DMS 273 treated with DMSO at 0.1 percent for 48 hours (cell line): ENCODE results near the gene ADGRV1.
A peak's percentile ranks its signal among the peaks of the same experiment; 100 is the strongest.
"Not testable (repeated sequence)": the region's sequence is repeated elsewhere in the genome, so short reads cannot be mapped to it uniquely, and the experiment has no call there.

Source experiments
- DNase-seq: peaks from one replicate; lab custom pipeline; 2025; lab: John Stamatoyannopoulos, UW

The ADGRV1 gene

GRCh38 chr5:90810211-90810610 lies 251.6 kb downstream of the ADGRV1 start:
- DNase-seq = no peak

DNA sequence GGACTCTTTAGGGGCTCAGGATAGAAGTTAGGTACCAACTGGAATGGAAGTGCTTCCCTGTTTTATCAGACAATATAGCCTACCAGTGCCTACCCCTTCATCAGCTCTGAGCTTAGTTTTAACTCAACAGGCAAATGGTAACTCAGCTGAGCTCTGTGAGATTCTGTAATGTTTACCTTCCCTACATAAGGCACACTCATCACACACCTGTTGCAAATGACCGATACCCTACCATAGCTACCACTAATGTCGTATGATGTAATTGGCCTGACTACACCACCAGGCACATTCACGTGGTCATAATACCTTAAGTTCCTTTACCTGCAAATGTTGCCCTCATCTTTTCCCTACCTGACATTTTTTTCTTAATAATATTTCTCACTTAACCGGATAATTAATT lies 254.8 kb downstream of the ADGRV1 start:
- DNase-seq = no peak

DNA sequence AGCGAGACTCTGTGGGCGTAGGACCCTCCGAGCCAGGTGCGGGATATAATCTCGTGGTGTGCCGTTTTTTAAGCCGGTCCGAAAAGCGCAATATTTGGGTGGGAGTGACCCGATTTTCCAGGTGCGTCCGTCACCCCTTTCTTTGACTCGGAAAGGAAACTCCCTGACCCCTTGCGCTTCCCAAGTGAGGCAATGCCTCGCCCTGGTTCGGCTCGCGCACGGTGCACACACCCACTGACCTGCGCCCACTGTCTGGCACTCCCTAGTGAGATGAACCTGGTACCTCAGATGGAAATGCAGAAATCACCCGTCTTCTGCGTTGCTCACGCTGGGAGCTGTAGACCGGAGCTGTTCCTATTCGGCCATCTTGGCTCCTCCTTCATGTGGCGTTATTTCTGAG lies 263.5 kb downstream of the ADGRV1 start:
- DNase-seq = not testable (repeated sequence)

DNA sequence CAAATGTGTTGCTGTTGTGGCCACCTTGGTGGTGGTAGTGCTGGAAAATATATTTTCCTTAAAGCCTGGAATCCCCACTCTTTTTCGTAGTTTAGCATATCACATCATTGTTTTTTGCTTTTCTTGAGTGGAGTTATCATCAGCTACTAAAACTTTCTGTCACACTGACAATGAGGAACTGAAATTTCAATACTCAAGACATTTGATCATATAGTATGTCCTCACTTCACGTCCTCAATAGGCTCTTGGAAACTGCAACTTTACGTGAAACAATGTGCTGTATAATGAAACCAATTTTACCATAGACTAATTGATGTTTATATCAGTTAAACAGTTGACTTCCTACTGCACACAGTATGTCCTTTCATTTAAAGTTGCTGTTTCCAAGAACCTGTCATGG lies 265.8 kb downstream of the ADGRV1 start:
- no peak for DNase-seq

DNA sequence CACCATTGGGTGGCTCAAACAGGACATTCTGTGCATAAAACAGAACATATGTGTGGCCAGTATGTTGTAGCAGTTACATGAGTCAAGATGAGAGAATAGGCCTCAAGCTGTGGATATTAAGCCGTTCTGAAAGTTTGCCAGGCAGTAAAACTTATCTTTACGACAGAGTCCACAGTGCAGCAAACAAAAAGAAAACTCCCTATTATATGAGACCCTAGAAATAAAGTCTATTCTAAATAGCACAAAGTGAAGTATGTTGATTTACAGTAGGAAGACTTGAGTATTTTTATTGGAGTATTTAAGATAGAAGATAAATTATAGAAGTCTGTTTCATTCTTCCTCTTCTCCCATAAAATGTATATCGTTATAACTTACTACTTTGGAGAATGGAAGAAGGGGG lies 271.5 kb downstream of the ADGRV1 start:
- DNase-seq = no peak

DNA sequence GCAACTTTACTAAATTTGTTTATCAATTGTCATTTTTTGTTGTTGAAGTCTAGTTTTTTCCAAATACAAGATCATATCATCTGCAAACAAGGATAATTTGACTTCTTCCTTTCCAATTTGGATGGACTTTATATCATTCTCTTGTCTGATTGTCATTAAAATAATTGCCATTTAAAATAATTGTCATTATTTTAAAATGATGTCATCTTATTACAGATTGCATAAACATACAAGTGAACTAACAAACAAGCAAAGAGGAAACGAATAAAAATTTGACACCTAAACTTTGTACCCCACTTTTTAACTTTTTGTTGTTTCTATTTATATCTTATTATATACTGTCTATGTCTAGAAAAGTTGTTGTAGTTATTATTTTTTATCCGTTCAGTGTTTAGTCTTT lies 275.2 kb downstream of the ADGRV1 start:
- DNase-seq = no peak

DNA sequence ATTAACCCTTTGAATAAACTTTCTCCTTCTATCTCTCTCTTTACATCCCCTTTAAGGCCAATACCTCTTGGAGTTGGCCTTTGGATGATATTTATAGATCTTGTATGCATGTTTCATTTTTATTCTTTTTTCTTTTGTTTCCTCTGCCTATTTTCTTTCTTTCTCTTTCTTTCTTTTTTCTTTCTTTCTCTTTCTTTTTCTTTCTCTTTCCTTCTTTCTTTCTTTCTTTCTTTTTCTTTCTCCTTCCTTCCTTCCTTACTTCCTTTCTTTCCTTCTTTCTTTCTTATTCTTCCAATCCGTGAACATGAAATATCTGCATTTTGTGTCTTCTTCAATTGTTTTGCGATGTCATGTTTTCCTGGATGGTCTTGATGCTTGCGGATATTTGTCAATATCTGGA lies 276.1 kb downstream of the ADGRV1 start:
- no peak for DNase-seq

- no peak for DNase-seq
These were observed 284.8 kb downstream of the ADGRV1 start for GRCh38 chr5:90843443-90843842.

- no peak for DNase-seq
These were observed 286.3 kb downstream of the ADGRV1 start for GRCh38 chr5:90844931-90845330.

DNA sequence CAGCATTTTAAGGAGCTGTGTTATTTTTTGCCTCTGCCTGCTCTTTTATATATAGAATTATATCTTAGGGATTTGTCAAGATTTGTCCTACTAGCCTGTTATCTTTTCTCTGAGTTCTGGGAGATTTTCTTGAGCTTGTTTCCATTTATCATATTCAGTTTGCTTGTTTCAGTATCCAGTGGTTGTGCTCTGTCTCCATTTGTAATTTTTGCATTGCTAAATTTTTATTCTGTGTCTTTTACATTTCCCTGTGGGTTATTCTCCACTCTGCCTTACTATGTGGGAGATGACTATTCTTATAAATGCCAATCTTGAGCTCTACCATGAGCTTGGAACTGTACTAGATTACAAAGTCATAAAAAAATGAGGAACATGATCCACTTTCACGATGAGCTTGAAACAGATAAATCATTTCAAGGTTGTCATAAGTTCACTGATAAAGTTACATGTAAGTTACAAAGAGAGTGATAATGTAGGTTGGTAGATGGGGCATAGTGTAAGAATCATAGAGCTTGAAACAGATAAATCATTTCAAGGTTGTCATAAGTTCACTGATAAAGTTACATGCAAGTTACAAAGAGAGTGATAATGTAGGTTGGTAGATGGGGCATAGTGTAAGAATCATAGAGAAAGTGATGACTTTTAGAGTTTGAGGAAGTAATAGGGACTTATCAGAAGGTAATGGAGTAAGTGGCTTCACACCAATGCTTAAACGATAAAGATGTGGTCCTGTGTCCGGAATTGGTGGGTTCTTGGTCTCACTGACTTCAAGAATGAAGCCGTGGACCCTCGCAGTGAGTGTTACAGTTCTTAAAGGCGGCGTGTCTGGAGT lies 287.3 kb downstream of the ADGRV1 start:
- DNase-seq = no peak

GRCh38 chr5:90847606-90848005 lies 289.0 kb downstream of the ADGRV1 start:
- DNase-seq = not testable (repeated sequence)

- no peak for DNase-seq
These were observed 291.3 kb downstream of the ADGRV1 start for GRCh38 chr5:90849939-90850338.

GRCh38 chr5:90852531-90852930 lies 293.9 kb downstream of the ADGRV1 start:
- DNase-seq = no peak

GRCh38 chr5:90853750-90854149 lies 295.2 kb downstream of the ADGRV1 start:
- DNase-seq = no peak

- DNase-seq = no peak
These were observed 295.6 kb downstream of the ADGRV1 start for GRCh38 chr5:90854169-90854568.

DNA sequence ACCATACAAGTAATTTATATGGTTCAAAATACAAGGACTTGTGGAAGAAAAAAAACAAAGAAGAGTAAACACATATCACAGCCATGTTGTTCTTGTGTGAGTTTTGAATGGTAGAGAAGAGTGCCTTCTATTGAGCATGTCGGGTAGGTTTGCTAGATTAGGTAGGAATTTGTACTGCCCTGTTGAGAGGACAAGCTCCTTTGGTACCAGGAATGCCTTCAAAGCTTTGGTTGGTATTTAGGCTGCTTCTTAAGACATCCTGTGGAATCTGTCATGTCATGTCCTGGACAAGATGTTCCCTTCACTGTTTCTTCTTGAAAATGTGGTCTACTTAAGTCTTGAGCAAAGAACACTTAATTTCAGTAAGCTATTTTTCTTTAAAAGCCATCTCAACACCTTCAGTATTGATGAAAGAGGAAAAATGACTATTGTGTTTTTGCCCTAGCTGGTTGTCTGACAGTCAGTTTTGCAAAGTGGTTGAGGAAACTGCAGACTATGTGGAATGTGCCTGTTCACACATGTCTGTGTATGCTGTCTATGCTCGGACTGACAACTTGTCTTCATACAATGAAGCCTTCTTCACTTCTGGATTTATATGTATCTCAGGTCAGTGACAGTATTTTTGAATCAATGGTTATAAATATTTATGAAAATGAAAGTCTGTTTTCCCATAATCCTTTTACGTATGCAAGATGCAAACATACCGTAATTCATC lies 296.9 kb downstream of the ADGRV1 start:
- no peak for DNase-seq

GRCh38 chr5:90861843-90862586 lies 303.4 kb downstream of the ADGRV1 start:
- no peak for DNase-seq

GRCh38 chr5:90865180-90865579 lies 306.6 kb downstream of the ADGRV1 start:
- DNase-seq = no peak

- peak; percentile 59 for DNase-seq
These were observed 307.7 kb downstream of the ADGRV1 start for GRCh38 chr5:90866333-90866732.

GRCh38 chr5:90866915-90867731 lies 308.5 kb downstream of the ADGRV1 start:
- DNase-seq = no peak

DNA sequence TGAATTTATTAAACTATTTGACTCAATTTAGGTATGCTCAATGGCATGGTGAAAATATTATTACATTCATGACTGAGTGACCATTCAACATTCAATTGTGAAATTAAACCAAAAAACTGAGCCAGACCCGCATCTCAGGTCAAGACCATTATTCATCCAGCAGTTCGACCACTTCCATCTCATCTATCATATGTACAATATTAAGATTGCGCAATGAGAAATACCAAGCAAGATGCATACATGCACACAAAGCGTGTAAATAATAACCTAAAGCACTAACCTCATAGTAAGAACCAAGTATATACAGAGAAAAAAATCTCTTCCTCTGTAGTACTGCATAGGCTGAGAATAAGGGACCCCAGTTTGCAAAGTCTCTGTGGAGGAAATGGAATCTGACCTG lies 310.2 kb downstream of the ADGRV1 start:
- no peak for DNase-seq
